H1 (cell line): ENCODE data around the gene TMEM45A.

Experiments used
- ATF2 ChIP-seq: IDR thresholded peaks from 2 replicates; pipeline ENCODE4 v1.6.1; 2012; ENCODE audit warnings: low read length, inconsistent platforms
- EP300 ChIP-seq, 2 experiments: IDR thresholded peaks; 1 replicate in 1 of 2; 2 replicates in 1 of 2; pipeline ENCODE4 v1.6.1; 2011 to 2012; ENCODE audit warnings: low read depth in 2 of 2, low read length in 2 of 2, mild to moderate bottlenecking in 2 of 2, borderline replicate concordance in 1 of 2, inconsistent platforms in 1 of 2, moderate library complexity in 1 of 2
- HDAC2 ChIP-seq, 2 experiments: fragments of 300-600 bp in 1 of 2; sonication (generic) in 1 of 2; IDR thresholded peaks; 2 replicates each; pipeline ENCODE4 v1.6.1; 2011 to 2012; ENCODE audit warnings: low read depth in 2 of 2, low read length in 2 of 2, mild to moderate bottlenecking in 2 of 2, moderate library complexity in 2 of 2, borderline replicate concordance in 1 of 2, inconsistent platforms in 1 of 2
- KDM5A ChIP-seq: fragments of 200-600 bp; IDR thresholded peaks from 2 replicates; pipeline ENCODE4 v1.7.1; 2012; ENCODE audit warnings: mild to moderate bottlenecking, low read length, inconsistent platforms, mixed read lengths
- POLR2AphosphoS5 ChIP-seq: IDR thresholded peaks from 2 replicates; pipeline ENCODE4 v1.6.1; 2011; ENCODE audit warnings: low read depth, low read length
- RFX5 ChIP-seq: IDR thresholded peaks from 2 replicates; pipeline ENCODE4 v1.6.1; 2011; ENCODE audit warnings: low read depth, low read length, improper control_type of control experiment, borderline replicate concordance
- SAP30 ChIP-seq: fragments of 300-600 bp; sonication (generic); IDR thresholded peaks from 2 replicates; pipeline ENCODE4 v1.7.1; 2012; ENCODE audit warnings: low read length, moderate library complexity, mild to moderate bottlenecking, inconsistent platforms; ENCODE audit not compliant: insufficient read depth, insufficient replicate concordance
- TAF1 ChIP-seq: IDR thresholded peaks from 2 replicates; pipeline ENCODE4 v1.6.1; 2011; ENCODE audit warnings: mild to moderate bottlenecking, low read depth, low read length
- USF2 ChIP-seq: IDR thresholded peaks from 2 replicates; pipeline ENCODE4 v1.6.1; 2011; ENCODE audit warnings: low read length, improper control_type of control experiment
- TF ChIP-seq, protein P1 (sequence below), 3 experiments: IDR thresholded peaks; 1 replicate in 2 of 3; 2 replicates in 1 of 3; pipeline versions ENCODE4 v1.5.1 to v1.6.1; 2011; ENCODE audit warnings: low read length in 3 of 3, mild to moderate bottlenecking in 3 of 3, inconsistent platforms in 2 of 3, low read depth in 1 of 3, moderate library complexity in 1 of 3; ENCODE audit not compliant: insufficient read depth in 1 of 3; ENCODE audit errors: control extremely low read depth in 1 of 3

DNA sequence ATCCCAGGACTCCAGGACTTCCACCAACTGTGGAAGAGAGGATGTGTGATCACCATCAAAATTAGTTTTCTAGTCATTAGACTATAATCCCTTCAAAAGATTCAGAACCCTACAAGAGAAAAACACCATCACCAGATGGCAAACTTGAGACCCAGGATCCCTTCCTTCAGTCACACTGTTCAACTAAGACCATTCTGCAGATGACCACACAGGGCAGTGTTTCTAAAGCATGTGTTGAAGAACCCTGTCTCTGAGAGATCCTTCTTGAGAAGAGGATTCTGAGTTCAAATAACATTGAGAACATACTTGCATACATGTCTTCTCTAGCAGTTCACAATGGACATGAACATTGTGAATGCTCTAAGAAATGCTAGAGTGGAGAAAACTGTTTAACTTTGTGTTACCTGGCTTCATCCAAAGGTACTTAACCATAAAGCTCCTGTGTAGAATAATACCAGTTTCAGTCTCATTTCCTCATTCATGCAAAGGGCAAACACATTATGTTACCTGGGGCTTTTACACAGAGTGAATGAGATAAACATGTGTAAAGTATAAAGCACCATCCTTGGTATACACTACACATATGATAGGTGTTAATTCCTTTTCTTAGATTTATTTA is 114.6 kb downstream of the TMEM45A start:
- TF ChIP-seq EP300 (IDR thresholded peaks at IDR 0.05; ENCODE audit: borderline replicate concordance in 1 of 2, low read depth in 2 of 2, low read length in 2 of 2) (no peak), SAP30 (no peak), USF2 (no peak), HDAC2 (IDR thresholded peaks at IDR 0.05; ENCODE audit: borderline replicate concordance in 1 of 2, low read depth in 2 of 2, low read length in 2 of 2) (no peak), RFX5 (no peak), POLR2AphosphoS5 (no peak), KDM5A (no peak), TAF1 (no peak), ATF2 (no peak)
- TF ChIP-seq, protein P1, sequence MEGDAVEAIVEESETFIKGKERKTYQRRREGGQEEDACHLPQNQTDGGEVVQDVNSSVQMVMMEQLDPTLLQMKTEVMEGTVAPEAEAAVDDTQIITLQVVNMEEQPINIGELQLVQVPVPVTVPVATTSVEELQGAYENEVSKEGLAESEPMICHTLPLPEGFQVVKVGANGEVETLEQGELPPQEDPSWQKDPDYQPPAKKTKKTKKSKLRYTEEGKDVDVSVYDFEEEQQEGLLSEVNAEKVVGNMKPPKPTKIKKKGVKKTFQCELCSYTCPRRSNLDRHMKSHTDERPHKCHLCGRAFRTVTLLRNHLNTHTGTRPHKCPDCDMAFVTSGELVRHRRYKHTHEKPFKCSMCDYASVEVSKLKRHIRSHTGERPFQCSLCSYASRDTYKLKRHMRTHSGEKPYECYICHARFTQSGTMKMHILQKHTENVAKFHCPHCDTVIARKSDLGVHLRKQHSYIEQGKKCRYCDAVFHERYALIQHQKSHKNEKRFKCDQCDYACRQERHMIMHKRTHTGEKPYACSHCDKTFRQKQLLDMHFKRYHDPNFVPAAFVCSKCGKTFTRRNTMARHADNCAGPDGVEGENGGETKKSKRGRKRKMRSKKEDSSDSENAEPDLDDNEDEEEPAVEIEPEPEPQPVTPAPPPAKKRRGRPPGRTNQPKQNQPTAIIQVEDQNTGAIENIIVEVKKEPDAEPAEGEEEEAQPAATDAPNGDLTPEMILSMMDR (IDR thresholded peaks at IDR 0.05; ENCODE audit: control extremely low read depth in 1 of 3, insufficient read depth in 1 of 3, low read depth in 1 of 3, low read length in 3 of 3), result no peak
